ENCODE data around the gene SSH3.

- TF ChIP-seq POLR2A (IDR thresholded peaks at IDR 0.05) (no peak), CTCF (IDR thresholded peaks at IDR 0.05) (no peak)
Observed at GRCh38 chr11:67292671-67293070, 10.7 kb upstream of the SSH3 start.
